ENCODE data around the gene FGF14.

The FGF14 gene

DNA sequence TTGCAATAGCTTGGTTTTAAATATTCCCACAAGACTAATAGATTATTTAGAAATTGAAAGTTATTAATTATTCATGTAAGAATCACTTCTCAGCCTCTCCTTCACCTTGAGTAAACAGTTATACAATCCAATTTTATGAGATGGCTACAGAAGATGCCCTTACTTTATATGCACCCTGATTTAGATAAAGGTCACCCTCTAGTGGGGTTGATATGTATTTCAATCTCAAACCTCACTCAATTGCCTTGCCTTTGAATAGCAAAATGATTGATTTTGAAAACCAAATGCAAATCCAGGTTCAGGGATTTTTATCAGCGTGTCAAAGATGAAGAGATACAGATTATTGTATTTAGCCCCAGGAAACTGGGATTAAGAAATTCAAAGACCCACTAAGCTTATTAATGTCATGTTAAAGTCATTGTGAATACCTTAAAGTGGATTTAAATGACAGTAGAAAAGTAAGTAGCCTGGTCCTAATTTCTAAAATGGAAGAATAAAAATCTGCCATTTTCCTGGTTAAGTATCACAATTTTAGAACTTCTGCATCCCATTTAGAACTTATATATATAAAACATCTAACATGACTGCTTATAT is 644.3 kb downstream of the FGF14 start:
- peak; percentile 42 for DNase-seq

GRCh38 chr13:101755228-101755887 is 646.5 kb downstream of the FGF14 start:
- no peak for DNase-seq

DNA sequence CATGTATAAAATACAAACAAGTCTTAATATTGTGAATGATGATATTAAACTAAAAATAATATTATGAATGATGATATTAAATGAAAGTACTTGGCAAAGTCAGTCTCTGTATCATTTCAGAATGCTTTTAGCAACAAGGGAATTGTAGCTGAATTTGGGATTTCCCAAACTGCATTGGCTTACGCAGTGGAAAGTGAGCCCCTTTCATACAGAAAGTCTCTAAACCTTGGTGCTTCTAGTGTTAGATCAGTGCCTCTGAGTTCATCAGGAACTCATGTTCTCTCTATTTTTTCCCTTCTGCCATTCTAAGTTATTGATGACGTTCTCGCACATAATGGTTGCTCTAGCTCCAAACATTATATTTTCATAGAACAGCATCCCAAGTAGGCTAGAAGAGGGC is 649.4 kb downstream of the FGF14 start:
- DNase-seq, result no peak

DNA sequence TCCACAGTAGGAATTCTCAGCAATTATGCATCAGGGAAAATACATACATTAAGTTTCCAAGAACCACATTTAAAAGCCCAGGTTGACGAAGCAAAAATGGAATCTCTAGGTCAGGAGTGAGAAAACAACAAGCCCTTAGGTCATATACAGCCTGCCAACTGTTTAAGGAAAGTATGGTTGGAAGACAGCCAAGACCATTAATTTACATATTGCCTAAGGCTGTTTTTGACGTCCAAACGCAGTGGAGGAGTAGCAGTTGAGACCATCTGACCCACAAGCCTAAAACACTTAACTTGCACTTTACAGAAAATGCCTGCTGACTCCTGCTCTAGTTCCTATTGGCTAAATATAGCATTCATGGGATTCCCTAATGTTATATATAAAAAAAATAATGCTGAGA is 650.4 kb downstream of the FGF14 start:
- no peak for DNase-seq

DNA sequence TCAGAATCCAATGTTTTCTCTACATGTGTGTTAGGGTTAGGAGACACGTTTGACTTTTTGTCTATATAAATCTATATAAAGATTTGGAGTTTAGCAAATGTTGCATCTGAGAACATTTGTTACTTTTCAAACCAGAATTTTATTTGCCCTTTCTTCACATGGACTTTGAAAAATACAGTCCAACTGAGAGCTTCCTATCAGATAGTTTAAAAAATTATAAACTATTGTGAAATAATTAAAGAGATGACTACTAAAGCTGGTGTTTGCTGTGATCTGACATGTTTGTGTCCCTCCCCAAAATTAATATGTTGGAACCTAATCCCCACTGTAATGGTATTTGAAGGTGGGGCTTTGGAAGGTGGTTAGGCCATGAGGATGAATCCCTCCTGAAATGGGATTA is 652.3 kb downstream of the FGF14 start:
- no peak for DNase-seq

DNA sequence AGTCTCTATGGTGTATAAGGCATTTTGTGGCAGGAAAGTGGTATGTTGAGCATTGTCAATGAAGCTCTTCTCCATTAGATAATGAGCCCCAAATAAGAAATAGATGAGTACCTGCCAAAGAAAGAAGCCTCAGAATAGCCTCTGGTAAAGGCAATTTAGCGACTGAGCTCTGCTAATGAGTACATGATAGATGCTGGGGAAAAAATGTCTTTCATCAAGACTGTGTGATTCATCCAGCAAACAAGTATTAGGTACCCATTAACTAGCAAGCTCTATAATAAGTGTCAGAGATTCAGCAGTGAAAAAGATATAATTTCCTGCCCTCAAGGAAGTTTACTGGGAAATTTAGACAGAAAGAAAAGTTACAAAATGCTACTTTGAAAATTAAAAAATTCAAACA is 654.8 kb downstream of the FGF14 start:
- no peak for DNase-seq

GRCh38 chr13:101746513-101746912 is 655.3 kb downstream of the FGF14 start:
- no peak for DNase-seq

- no peak for DNase-seq
These were observed 662.3 kb downstream of the FGF14 start for GRCh38 chr13:101739382-101740178.

DNA sequence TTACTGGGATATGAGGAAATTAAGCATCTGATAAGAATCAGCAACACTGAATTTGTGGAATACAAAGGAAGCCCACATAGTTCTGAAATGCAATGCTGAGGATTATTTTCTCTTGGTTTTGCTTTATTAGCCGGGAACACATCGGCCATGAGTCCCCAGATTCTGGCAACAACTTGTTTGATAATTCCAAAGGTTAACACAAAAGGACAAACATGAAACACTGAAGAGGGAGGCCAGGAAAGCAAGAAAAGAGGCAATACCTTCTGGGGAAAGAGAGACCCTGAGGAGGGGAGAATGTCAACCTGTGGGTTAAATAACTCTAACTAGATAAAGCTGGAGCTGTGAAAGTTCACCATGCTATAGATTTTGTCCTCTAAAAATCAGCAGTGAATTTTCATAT is 663.5 kb downstream of the FGF14 start:
- DNase-seq, result no peak

DNA sequence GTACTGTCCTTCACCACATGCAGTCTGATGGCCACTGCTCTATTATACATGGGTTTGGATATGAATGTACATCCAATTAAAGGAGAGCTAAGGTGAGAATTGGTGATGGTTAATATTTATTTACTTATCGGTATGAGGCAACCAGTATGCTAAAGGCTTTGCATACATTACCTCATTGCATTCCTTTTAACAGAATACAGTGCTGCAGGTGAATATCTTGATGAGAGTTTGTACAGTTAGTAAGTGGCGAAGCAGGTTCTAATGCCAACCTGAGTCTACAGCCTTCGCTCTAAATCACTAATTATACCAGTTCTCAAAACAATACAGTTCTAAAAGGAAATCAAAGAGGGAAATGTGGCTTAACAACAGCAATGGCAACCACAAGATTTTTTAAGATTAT is 665.3 kb downstream of the FGF14 start:
- DNase-seq, result no peak

GRCh38 chr13:101730420-101731000 is 671.3 kb downstream of the FGF14 start:
- no peak for DNase-seq

- no peak for DNase-seq
These were observed 673.2 kb downstream of the FGF14 start for GRCh38 chr13:101728615-101729014.

DNA sequence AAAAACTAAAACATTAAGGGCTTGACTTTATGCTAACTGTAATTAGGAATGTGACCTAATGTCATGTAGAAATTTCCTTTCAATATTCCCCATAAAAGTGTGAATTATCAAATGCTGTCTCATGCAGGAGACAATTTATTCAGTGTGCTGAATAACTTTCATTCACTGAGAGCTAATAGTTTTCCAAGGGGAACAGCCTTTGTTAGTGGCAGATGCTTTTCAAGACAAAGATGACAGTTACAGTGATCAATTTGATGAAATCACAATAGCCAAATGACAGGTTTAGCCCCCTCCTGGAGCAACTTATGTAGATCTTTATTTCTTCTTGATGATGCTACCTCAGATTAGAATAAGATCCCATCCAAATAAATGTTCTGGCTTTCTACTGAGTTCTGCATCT is 673.8 kb downstream of the FGF14 start:
- no peak for DNase-seq

DNA sequence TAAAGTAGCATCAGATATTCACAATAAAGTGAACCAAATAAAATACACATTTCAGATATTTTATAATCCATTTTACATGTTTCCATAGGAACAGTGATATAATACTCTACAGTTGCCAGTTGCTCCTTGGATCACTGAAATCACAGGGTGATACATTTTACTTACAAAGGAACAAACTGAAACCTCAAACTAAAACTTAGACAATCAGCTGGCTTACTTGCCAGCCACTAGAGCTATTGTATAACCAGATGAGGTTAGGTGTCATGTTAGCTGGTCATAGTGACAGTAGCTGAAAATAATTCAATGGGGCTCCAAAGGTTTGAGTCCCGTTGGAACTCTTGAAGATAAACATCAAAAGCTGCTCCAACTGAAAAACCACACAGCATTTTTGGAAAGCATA is 674.7 kb downstream of the FGF14 start:
- DNase-seq, result no peak

DNA sequence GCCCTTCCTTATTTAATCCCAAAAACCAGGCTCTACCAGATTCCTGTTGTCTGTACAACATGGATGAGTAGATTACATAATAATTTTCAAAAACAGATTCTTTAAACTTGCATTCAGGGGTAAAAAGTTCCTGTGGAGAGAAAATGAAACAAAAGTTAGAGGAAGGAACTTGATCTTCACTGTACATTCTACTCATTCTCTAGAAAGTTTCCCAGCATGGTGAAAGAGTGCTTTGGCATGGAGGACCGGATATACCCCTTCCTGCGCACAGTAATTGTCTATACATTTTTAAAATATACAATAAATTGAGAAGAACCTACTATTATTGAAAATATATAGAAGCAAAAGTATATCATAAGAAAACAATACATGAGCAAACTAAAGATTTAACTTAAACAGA is 675.2 kb downstream of the FGF14 start:
- no peak for DNase-seq

DNA sequence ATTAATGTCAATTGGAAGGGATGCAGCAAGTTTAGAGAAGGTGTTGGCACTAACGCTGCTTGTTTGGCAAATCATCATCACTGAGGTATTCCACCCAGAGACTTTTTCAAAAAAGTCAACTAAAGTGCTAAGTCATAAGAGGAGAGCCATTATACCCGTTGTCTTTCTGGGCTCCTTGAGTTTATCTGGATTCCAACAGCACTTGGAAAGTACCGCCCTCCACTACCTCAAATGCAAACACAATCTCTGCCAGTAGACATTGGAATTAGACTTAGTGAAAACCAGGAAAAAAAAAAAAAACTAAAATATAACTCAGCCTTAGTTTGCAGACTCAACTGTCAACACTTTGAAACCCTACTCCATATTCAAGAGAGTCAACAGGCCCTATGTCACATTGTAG is 683.4 kb downstream of the FGF14 start:
- DNase-seq, result no peak

DNA sequence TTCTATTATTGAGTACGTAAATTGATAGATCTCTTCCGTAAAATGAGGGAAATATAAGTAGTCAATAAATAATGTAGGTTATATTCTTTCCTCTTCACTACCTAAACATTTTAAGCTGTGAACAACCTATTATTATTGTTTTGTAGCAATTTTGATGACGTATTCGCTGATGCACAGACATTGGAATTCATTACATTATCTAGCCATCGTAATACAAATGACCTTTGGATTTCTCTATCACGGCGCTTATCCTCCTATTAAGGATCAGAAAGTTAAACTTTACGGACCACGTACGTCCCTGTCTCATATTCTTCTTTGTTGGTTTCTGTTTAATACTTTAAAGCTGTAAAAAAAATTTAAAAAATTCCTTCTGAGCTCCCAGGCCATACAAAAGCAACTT is 684.5 kb downstream of the FGF14 start:
- DNase-seq, result no peak

- no peak for DNase-seq
These were observed 687.7 kb downstream of the FGF14 start for GRCh38 chr13:101714195-101714594.

GRCh38 chr13:101712026-101712348 is 689.9 kb downstream of the FGF14 start:
- no peak for DNase-seq

GRCh38 chr13:101711307-101712025 is 690.4 kb downstream of the FGF14 start:
- DNase-seq, result no peak

DNA sequence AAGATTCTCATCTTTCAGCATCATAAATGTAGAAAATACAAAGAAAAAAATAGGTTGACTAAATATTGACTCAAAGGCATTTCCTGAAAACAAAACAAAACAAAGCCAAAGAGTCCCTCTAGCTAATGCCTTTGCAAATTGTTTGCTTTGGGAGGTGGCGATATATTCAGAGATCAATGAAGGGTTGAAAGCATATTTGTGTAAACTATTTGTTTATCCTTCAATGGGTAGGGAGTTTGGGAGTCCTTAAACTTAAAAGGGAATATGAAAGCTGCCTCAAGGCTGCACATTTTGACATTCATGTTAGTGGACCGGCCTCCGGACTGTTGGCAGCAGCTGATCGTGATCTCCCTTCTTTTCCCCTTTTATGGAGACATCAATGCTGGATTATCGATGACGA is 691.9 kb downstream of the FGF14 start:
- DNase-seq, result no peak

DNA sequence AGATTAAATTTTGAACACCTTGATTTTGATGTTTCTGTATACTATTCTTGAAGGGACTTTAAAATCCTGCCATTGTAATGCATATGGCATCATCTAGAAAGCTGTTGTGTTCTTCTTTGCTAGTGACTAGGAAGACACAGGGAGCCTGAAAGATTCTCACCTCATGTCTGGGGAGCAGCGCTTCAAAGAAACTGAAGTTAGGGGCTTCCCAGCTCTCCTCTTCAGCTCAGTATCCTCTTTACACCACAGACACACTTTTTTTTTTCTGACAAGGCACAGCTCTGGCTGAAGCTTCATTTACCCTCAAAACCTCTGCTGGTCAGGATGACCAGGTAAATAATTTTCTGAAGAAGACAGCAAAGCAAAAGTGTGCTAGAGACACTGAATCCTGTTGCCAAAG is 693.7 kb downstream of the FGF14 start:
- DNase-seq, result no peak

GRCh38 chr13:101707659-101708058 is 694.2 kb downstream of the FGF14 start:
- no peak for DNase-seq

Measured in CD4-positive, alpha-beta T cell treated with Interleukin-12 subunit alpha and Interleukin-12 subunit beta, for 1 hour (primary cell).